GM19193 (cell line): ENCODE data around the gene ZFP82.

Source experiments
- POLR2A ChIP-seq: IDR thresholded peaks from 4 replicates; pipeline ENCODE4 v1.6.1; 2011; ENCODE audit not compliant: insufficient read depth, insufficient read length; ENCODE audit errors: extremely low read depth

Gene ZFP82

DNA sequence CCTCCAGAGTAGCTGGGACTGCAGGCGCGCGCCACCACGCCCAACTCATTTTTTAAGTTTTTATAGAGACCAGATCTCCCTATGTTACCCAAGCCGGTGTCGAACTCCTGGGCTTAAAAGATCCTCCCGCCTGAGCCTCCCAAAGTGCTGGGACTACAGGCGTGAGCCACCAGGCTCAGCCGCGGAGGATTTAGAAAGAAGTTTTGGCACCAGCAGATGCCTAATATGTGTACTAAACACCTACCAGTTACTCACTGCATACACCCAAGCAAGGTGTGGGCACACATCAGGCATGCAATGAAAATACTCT is 39.0 kb downstream of the ZFP82 start:
- TF ChIP-seq POLR2A, result no peak

DNA sequence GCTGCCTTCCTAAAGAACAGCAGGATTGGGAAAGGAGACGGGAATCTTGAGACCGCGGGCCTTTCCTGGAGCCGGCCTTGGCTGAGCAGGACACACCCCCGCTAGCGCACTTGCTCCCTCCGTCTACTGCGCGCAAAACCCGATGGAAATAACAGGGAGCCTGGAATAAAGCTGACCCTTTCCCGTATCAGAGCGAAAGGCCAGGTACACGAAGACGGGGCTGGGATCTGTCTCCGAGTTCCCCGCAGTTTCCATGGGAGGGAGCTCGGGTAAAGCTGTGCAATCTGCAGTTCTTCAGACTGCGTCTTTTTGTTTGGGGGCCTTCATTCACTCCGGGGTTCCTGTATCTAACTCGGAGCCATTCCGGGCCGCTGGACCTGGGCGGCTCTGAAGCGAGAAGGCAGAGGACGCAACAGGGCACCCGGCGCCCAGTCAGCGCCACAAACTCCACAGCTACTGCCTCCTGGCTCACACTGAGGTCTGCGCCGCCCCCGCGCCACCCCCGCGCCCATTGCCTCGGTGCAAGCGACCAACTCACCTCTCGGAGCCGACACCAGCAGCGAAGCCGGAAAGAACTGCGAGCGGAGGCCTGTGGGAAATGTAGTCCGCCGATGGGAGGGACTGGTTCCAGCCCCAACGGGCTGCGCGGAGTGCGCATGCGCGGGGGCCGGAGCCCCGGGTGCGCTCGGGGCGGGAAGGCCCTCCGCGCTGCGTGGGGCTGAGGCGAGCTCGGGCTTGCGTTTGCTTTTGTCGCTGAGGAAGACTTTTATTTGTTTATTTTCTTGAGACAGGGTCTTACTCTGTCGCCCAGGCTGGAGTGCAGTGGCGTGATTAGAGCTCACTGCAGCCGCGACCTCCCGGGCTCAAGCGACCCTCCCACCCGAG is 39.6 kb downstream of the ZFP82 start, which contains the start of gene ZFP14:
Gene ZFP14 (minus strand): TSS at position 577 of the 885 bp plus-strand sequence. CDS start 11,309 bp downstream, outside the sequence.
- TF ChIP-seq POLR2A, result peak; percentile 51

DNA sequence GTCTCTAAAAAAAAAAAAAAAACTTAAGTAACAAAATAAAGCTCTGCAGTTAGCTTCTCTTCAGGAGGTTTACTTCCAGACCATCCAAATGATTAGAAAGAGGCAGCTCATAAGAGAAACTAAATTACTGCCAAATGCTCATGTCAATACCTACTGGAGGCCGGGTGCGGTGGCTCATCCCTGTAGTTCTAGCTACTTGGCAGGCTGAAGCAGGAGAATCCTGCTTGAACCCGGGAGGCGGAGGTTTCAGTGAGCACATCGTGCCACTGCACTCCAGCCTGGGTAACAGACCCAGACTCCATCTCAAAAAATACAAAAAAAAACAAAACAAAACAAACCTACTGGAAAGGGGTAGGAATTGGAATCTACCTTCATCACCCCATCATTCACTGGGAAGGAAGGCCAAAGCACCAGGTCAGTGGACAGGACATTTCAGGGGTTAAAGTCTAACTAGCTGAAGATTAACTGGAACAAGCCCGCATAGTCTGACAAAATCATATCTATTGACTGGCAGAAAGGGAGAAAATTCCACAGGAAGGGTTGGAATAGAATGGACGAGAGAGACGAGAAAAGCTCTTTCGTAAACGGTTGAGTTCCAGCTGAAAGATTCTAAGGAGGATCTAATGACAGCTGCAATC is 40.8 kb downstream of the ZFP82 start:
- no peak for TF ChIP-seq POLR2A

DNA sequence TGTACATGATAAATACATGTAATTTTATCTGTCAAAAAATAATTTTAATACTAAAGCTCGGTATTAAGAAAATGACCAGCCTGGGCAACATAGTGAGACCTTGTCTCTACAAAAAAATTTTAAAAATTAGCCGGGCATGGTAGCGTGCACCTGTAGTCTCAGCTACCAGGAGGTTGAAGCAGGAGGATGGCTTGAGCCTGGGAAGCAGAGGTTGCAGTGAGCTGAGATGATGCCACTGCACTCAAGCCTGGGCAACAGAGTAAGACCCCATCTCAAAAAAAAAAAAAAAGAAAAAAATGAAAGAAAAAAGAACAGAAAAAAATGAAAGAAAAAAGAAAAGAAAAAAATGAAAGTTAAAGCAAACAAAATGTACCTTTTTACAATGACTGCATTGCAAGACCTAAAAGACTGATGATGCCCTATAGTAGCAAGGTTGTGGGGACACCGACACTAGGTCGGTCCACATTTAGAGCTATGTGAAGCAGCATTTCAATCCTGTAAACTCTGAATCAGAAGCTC is 44.7 kb downstream of the ZFP82 start:
- no peak for TF ChIP-seq POLR2A

DNA sequence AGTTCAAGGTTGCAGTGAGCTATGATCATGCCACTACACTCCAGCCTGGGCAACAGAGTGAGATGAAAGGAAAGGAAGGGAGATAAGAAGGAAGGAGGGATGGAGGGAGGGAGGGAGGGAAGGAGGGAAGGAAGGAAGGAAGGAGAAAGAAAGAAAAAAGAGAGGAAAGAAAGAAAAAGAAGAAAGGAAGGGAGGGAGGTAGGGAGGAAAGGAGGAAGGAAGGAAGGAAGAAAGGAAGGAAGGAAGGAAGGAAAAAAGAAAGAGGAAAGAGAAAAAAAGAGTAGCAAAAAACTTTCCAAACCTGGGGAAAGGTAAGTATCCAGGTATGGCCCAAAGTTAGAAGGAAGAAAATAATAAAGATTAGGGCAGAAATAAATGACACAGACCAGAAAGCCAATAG is 46.6 kb downstream of the ZFP82 start:
- no peak for TF ChIP-seq POLR2A

DNA sequence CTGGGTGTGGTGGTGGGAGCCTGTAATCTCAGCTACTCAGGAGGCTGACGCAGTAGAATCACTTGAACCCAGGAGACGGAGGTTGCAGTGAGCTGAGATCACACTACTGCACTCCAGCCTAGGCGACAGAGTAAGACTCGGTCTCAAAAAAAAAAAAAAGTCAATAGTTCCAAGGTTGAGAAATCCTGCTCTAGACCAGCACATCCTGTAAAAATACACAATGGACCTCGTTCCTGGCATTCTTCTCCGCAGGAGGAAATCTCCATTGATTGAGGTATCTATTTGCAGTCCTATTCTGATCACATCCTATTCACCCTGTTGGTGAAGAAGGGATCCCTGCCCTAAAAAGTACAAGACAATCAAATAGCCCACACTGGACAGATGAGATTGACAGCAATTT is 54.6 kb downstream of the ZFP82 start:
- TF ChIP-seq POLR2A, result no peak
